Type B pancreatic cell (in vitro differentiated cells): ENCODE measurements around the gene AVPI1. TPM values are rescaled to one million over a fixed set of nuclear protein-coding genes. Genes with fewer than 3 reads are reported as not detected.
A peak's percentile ranks its signal among the peaks of the same experiment; 100 is the strongest.
"Not testable (repeated sequence)": the region's sequence is repeated elsewhere in the genome, so short reads cannot be mapped to it uniquely, and the experiment has no call there.

Experiments used
- DNase-seq: peaks from one replicate; pipeline ENCODE4 v3.0.0; 2021; ENCODE audit warnings: mixed read lengths; ENCODE audit not compliant: unreplicated experiment; ENCODE audit errors: extremely low spot score
- H3K27ac Mint-ChIP-seq: 2 replicates; pipeline ENCODE4 v1.8.0; 2021; ENCODE audit warnings: mild to moderate bottlenecking, mixed read lengths
- H3K27me3 Mint-ChIP-seq: 2 replicates; pipeline ENCODE4 v1.8.0; 2021; ENCODE audit warnings: mixed read lengths
- H3K36me3 Mint-ChIP-seq: 2 replicates; pipeline ENCODE4 v1.8.0; 2021; ENCODE audit warnings: mixed read lengths
- H3K4me1 Mint-ChIP-seq: one replicate; pipeline ENCODE4 v1.8.0; 2021; ENCODE audit warnings: mixed read lengths; ENCODE audit not compliant: unreplicated experiment
- H3K4me3 Mint-ChIP-seq: 2 replicates; pipeline ENCODE4 v1.8.0; 2021; ENCODE audit warnings: mild to moderate bottlenecking, mixed read lengths
- H3K9me3 Mint-ChIP-seq: 2 replicates; pipeline ENCODE4 v1.8.0; 2021; ENCODE audit warnings: mixed read lengths
- CTCF ChIP-seq: fragments of 200-600 bp; sonication (generic); conservative IDR thresholded peaks from 2 replicates; pipeline ENCODE4 v1.5.0; 2021; ENCODE audit warnings: antibody characterized with exemption, mild to moderate bottlenecking
- total RNA-seq: library from RNA; stranded (reverse); gene quantifications from 2 replicates; pipeline ENCODE4 v1.2.1, GENCODE V29; 2021; ENCODE audit warnings: low replicate concordance

AVPI1 gene
- total RNA-seq, 1 donor from 2014 or later: 7.8 TPM

- DNase-seq: no peak
These were observed 16.5 kb upstream of the AVPI1 start for GRCh38 chr10:97703398-97704067.

GRCh38 chr10:97701438-97702069, 14.5 kb upstream of the AVPI1 start:
- TF ChIP-seq CTCF: peak; percentile 88
- H3K4me3 Mint-ChIP-seq: no peak overlapping the region
- H3K9me3 Mint-ChIP-seq: no peaks in the 10 kb centered on the region
- DNase-seq: no peak
- H3K4me1 Mint-ChIP-seq: no peaks in the 10 kb centered on the region
- H3K27ac Mint-ChIP-seq: no peak overlapping the region
- peaks cover 4% of the 10 kb centered on the region for H3K27me3 Mint-ChIP-seq
- no peaks in the 10 kb centered on the region for H3K36me3 Mint-ChIP-seq

More at GRCh38 chr10:97703398-97704067, 16.5 kb upstream of the AVPI1 start:
- Mint-ChIP-seq H3K36me3 (no peaks in the 10 kb centered on the region), H3K9me3 (no peaks in the 10 kb centered on the region), H3K27me3 (peaks cover 4% of the 10 kb centered on the region), H3K4me1 (peaks cover 6% of the 10 kb centered on the region), H3K4me3 (no peak overlapping the region), H3K27ac (no peak overlapping the region)
- no peak for TF ChIP-seq CTCF

GRCh38 chr10:97698072-97698655, 11.1 kb upstream of the AVPI1 start:
- not testable (repeated sequence) for H3K9me3 Mint-ChIP-seq, H3K27ac Mint-ChIP-seq, H3K36me3 Mint-ChIP-seq, H3K27me3 Mint-ChIP-seq, DNase-seq, H3K4me3 Mint-ChIP-seq, H3K4me1 Mint-ChIP-seq

- Mint-ChIP-seq H3K9me3 (no peaks in the 10 kb centered on the region), H3K27ac (no peak overlapping the region), H3K27me3 (no peaks in the 10 kb centered on the region), H3K36me3 (no peaks in the 10 kb centered on the region), H3K4me1 (peaks cover 12% of the 10 kb centered on the region), H3K4me3 (no peak overlapping the region)
- no peak for DNase-seq
- TF ChIP-seq CTCF: no peak
These were observed 3.1 kb upstream of the AVPI1 start for GRCh38 chr10:97690133-97690532.

GRCh38 chr10:97689559-97690020, 2.5 kb upstream of the AVPI1 start:
- Mint-ChIP-seq H3K27ac (no peak overlapping the region), H3K4me3 (no peak overlapping the region), H3K36me3 (no peaks in the 10 kb centered on the region), H3K9me3 (no peaks in the 10 kb centered on the region), H3K4me1 (peaks cover 17% of the 10 kb centered on the region), H3K27me3 (no peaks in the 10 kb centered on the region)
- TF ChIP-seq CTCF: no peak
- DNase-seq: no peak
